IPS-18c (cell line): ENCODE data around the gene CDYL2.

ENCODE experiments used
- H3K4me3 ChIP-seq: 2 replicates; pipeline ENCODE4 v1.7.0; 2013; ENCODE audit warnings: low read depth, mild to moderate bottlenecking, low read length, moderate library complexity; ENCODE audit not compliant: insufficient read depth
- H3K9me3 ChIP-seq: one replicate; pipeline ENCODE4 v1.6.1; 2013; ENCODE audit warnings: mild to moderate bottlenecking, low read length, moderate library complexity; ENCODE audit not compliant: control insufficient read depth, insufficient read depth

The CDYL2 gene

DNA sequence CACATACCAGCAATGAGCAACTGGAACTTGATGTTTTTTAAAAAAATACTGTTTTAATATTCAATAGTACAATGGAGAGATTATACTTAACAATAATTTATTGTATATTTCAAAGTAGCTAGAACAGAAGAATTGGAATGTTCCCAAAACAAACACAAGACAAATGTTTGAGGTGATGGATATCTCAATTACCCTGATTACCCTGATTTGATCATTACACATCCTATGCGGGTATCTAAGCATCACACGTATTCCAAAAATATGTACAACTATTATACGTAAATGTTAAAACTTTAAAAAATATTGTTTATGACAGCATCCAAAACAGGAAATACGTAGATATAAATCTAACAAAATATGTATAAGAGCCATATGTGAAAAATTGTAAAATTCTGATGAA is 166.8 kb downstream of the CDYL2 start:
- no peak overlapping the region for H3K4me3 ChIP-seq
- no peaks in the 10 kb centered on the region for H3K9me3 ChIP-seq

DNA sequence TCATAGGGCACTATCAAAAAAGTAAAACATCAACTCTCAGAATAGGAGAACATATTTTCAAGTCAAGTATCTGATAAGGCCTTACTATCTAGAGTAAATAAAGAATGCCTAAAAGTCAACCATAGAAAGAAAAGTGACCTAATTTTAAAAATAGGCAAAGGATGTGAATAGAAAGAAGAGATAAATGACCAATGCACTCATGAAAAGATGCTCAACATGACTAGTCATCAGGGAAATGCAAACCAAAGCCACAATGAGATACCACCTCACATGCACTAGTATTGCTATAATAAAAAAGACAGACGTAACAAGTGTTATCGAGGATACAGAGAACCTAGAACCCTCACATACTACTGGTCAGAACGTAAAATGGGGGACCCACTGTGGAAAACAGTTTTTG is 172.8 kb downstream of the CDYL2 start:
- no peak overlapping the region for H3K4me3 ChIP-seq
- no peaks in the 10 kb centered on the region for H3K9me3 ChIP-seq

DNA sequence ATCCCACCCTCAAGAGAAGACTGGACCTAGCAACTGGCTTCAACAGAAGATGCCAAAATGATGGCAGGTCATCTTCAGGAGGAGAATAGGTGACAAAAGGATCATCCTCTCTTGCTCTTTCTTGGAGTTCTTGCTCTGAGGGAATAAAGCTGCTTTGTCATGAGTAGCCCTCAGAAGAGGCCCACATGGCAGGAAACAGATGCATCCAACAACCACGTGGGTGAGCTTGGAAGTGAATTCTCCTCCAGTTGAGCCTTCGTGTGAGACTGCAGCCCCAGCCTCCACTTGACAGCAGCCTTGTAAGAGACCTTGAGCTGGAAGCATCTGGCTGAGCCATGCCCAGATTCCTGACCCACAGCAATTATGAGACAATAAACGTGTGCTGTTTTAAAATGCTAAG is 176.1 kb downstream of the CDYL2 start:
- no peaks in the 10 kb centered on the region for H3K9me3 ChIP-seq
- no peak overlapping the region for H3K4me3 ChIP-seq

DNA sequence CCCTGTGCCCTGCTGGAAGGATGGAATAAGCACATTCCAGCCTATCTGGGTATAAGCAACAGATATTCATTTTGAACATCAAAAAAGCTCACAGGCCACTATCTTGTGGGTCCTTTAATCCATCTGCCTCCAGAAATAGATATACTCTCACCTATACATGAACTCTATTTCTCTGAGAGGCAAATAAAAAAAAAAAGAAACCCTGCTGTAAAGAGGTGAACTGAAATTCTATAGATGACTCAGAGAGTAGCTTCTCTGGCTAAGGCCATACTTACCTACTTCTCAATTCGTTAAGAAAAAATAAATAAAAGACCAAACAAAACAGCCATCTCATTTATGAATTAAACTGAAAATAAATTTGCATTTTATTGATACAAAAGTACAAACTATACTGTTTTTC is 177.3 kb downstream of the CDYL2 start:
- H3K4me3 ChIP-seq = no peak overlapping the region
- no peaks in the 10 kb centered on the region for H3K9me3 ChIP-seq

DNA sequence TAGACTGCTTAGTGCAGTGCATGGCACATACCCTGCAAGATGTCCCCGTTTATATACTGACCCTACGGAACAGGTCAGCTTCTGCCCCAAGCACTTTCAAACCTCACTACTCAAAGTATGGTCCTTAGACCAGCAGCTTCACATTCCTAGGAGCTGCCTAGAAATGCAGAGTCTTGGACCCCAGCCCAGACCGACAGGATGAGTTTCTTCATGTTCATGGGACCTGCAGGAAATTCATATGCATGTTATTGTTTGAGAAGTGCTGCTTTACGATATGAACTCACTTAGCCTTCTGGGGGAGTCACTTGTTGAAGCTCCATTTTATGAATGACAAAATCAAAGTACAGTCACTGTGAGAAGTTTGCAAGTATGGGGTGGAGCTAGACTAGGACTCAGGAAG is 181.0 kb downstream of the CDYL2 start:
- H3K9me3 ChIP-seq = no peaks in the 10 kb centered on the region
- no peak overlapping the region for H3K4me3 ChIP-seq

DNA sequence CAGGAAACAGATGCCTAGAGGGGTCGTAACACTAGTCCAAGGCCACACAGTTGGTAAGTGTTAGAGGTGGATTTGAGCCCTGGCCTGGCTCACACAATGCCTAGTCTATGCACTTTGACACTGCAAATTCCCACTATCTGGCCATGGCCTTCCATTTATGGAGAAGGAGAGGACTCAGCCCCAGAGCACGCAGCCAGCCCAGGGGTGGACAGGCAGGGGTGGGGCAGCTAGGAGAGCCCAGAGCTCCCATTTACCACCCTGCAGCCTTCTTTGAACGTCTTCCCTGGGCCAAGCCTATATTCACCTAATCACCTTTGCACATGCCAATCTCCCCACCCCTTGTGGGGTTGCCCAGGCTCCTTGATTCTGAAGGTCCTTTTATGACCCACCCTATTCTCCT is 182.4 kb downstream of the CDYL2 start:
- no peak overlapping the region for H3K4me3 ChIP-seq
- H3K9me3 ChIP-seq = no peaks in the 10 kb centered on the region

DNA sequence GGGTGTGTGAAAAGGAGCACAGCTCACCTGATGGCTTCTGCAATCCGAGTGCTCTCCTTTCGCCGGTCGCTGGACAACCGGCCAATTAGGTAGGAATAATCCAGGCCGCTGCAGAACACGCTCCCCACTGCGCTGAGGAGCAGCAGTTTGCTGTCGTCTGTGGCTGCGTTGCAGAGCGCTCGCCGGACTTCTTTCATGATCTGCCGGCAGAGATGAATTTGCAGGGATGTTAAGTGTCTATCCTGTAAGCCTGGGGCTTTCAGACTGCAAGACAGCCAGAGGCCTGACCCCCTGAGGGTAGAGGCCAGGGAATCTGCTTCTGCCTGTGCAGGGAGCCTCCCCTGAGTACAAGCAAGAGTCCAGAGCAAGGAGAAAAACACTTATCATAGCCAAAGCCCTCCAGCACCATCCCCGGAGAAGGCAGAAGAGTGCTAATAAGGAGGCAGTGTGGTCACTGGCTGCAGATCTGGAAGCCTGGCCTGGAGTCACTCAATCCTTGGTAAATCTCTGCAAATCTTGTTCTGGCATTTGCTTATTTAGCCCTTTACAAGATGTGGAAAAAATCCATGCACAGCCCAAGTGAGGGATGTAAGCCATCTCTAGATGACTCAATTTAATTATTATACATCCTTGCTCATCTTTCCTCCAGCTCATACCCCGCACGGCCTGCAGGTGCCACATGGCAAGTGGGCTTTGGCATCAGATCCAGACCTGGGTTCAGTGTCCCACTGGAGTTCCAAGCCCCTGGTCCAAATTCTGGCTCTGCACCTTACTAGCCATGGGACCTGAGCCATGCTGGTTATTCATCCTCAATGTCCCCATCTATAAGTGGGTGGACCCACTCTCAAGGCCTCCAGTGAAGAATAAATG is 183.4 kb downstream of the CDYL2 start:
- H3K9me3 ChIP-seq = no peaks in the 10 kb centered on the region
- H3K4me3 ChIP-seq = no peak overlapping the region

DNA sequence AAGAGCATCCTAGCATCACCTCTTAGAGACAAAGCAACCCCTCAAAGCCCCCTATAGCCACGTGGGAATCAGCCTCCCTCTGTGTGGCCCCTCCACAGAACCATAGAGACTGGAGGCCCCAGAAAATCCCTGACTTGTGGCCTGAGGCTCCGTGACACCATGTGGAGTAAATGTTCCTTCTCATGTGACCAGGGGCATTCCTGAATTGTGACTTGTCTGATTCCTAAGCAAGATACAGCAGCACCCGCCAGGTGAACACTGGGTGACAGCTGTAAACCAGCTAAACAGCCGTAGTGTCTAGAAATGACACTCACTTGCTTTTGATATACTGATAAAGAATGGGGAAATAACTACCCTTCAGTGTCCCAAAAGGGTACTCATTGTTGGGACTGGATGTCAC is 184.6 kb downstream of the CDYL2 start:
- Histone ChIP-seq H3K4me3 (no peak overlapping the region), H3K9me3 (no peaks in the 10 kb centered on the region)

DNA sequence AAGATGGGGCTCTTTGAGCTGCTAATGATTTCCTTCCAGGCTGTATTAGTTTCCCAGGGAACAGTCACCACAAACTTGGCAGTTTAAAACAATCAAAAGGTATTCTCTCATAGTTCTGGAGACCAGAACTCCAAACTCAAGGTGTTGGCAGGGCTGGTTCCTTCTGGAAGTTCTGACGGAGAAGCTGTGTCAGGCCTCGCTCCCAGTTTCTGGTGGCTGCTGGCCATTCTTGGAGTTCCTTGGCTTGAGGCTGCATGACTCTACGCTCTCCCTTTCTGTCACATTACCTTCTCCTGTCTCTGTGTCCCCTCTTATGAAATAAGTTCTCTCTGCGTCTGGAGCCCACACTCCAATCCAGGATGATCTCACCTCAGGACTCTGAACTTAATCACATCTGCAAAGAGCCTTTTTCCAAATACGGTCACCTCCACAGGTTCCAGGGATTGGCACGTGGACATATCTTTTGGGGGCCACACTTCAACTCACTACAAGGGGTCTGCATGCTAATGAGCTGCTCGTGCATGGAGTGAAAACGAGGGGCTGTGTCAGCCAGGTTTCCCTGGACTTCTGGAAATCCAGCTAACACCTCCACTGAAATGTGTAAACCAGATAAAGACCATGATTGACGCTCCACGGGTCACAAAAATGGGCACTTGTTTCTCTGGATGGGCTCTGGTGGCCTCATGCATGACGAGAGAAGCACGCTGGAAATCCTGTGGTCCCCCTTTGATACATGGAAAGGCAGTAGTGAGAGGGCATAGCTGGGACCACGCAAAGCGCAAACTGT is 185.3 kb downstream of the CDYL2 start:
- no peaks in the 10 kb centered on the region for H3K9me3 ChIP-seq

DNA sequence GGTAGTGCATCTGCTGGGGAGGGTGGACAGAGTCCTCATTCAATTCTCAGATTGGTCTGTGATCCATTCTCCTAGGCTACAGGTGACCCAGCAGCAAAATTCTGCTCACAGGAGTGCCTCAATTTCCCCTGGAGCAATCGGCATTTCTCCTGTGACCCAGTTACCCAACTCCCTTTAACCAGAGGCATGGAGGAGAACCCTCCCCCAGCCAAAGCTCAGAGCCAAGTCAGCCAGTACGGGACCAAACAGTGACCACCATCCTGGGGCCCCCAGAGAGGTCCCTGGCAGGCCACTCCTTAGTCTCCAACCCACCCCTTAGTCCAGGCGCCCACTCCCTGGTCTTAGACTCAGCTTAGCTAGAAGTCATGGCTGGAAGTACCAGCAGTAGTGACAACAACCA is 188.0 kb downstream of the CDYL2 start:
- Histone ChIP-seq H3K9me3 (no peaks in the 10 kb centered on the region), H3K4me3 (no peak overlapping the region)

More for the DNA sequence above, 185.3 kb downstream of the CDYL2 start:
- no peak overlapping the region for H3K4me3 ChIP-seq

DNA sequence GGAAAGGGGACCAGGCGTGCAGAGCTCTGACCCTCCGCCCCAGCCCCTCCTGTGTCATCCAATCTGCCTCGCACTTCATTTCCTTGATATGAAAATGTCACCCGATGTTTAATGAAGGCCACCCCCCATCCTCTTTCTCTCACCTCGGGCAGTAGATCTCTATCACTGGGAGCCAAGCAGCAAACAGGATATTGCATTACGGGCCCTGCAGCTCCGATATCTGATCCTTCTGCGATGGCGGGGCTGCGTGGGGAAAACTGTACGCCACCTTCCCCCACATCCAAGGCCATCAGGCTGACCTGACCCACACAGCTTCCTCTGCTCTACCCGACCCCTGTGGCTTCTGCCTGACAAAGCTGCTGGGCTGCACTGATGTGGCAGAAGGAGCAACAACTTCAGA is 188.7 kb downstream of the CDYL2 start:
- Histone ChIP-seq H3K9me3 (no peaks in the 10 kb centered on the region), H3K4me3 (no peak overlapping the region)

DNA sequence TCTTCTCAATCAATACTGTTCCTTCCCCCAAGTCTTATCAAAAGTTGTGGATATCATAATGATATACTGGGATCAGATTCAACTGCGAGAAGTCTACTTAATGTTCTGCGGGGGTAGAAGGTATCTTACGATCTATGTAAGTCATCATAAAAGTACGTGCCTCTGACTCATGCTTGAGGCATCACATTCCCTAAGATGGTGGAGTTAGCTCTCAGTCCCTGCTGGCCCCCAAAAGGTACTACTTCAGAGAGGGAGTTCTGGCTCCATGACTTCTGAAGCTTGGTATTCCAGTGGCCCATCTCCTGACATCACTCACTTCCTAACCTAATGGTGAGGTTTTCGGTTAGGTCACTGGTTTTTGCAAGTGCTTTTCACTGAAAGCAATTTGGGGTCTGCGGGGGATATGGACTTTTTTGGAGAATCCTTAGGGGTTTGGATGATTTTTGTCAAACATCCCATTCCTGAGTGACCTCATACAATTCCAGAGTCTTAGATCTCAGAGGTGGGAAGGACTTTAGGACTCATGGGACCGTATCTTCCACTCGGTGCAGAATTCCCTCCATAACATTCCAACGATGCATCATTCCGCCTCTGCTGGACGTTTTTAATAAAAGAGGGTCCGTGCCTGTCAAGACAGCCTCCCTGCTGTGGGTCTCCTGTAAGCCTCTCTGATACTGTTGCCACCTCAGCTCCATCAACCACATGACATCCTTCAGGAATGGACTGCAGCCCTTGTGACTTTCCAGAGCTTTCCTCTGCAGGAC is 189.3 kb downstream of the CDYL2 start:
- no peaks in the 10 kb centered on the region for H3K9me3 ChIP-seq

DNA sequence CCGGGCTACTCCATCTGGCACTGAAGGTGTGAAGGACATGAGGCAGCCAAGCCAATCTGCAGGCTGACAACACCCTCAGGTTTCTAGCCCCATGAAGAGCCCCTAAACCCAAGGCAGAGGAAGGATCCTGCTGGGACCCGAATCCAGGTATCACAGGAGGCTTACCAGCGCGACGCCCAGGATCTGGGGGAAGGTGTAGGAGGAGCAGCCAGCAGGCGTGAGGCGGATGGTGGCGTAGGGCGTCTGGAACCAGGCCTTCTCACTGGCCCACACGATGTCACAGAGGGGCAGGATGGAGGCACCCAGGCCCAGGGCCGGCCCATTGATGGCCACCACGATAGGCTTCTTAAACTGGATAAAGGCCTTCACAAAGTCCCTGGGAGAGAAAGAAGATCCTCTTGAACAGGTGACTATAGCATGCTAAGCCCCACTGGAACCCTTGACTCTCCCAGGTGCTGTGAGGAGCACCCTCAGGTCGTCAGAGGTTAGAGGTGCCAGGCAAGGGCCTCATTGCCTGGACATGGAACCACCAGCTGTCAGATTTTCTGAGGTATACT is 191.9 kb downstream of the CDYL2 start:
- H3K4me3 ChIP-seq = no peak overlapping the region
- no peaks in the 10 kb centered on the region for H3K9me3 ChIP-seq

More for the DNA sequence above, 189.3 kb downstream of the CDYL2 start:
- H3K4me3 ChIP-seq = no peak overlapping the region

DNA sequence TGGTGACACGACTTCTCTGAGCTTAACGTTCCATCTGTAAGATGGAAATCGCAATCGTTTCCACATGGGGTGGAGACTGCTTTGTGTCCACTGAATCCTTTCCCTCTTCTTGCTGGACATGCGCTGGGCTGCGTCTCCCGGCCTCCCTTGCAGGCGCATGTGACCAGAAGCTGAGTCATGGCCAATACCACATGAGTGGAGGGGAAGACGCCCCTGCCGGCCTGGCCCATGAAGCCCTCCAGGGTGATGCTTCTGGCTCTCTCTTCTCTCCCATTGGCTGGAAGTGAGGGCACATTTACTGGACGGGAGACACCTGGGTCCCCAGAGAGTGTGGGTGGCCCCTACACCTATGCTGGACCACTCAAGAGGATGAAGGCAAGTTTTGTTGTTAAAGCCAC is 192.5 kb downstream of the CDYL2 start:
- no peak overlapping the region for H3K4me3 ChIP-seq
- H3K9me3 ChIP-seq = no peaks in the 10 kb centered on the region

DNA sequence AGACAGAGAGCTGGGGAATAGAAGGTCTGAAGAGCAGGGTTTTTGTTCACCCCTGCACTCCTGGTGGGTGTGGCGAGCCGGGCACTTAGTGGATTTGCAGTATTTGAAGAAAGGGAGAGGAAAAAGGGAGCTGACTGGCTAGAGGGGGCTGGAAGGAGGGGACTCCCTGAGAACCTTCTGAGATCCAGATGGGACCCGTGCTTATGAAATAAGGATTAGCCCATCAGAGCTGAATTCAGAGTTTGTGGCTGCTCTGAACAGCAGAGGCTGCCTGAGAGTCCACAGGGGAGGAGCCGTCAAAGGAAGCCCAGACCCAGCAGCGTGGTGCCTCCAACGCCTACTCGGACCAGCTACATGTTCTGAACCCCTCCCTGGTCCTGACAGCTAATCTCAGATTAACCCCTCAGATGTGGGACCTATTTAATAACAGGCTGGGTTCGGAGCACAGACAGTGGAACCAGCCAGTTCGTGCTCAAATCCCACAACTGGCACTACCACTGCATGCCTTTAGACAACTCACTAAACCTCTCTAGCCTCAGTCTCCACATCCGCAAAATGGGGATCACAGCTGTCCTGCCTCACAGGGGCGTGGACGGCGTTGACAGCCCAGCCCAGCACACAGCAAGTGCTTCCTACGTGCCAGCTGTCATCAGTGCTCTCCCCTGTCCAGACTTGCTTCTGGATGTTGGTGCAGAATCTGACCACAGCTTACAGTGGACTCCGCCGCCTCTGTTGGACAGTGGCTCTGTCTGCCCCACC is 193.0 kb downstream of the CDYL2 start:
- Histone ChIP-seq H3K9me3 (no peaks in the 10 kb centered on the region), H3K4me3 (no peak overlapping the region)

DNA sequence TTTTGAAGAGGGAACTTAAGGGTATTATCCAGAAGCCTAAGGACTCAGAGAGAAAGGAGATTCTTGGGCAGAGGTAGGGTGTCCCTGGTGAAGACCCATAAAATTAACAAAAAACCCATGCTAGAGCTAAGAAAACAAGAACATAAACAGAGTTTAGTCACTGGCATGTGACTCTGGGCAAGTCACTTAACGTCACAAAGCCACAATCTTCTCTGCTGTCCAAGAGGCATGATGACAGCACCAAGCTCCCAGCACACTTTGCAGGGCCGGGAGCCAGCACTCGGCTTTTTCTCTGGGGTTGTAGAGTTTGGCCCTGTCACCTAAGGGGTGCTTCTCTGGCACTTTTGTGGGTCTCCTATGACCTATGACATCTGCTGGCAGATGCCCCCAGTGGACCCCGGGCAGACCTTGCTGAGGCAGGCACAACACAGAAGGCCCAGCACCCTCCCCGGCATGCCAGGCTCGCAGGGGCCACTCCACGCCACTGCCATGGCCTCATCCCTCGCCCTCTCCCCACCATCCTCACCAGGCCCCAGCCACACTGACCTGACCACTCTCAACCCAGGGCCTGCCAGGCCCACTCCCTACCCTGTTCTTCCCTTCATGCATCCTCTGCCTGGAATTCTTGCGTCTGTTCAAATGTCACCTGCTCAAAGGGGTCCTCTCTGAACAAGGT is 193.8 kb downstream of the CDYL2 start:
- no peaks in the 10 kb centered on the region for H3K9me3 ChIP-seq
- no peak overlapping the region for H3K4me3 ChIP-seq
